NCI-H524 (cell line): ENCODE data around the gene BPHL.
"Not testable (repeated sequence)": the region's sequence is repeated elsewhere in the genome, so short reads cannot be mapped to it uniquely, and the experiment has no call there.

ENCODE experiments used
- DNase-seq, 2 experiments: peaks; one replicate each; lab custom pipeline; 2025; lab: John Stamatoyannopoulos, UW

Gene BPHL

GRCh38 chr6:3179945-3180344, 61.4 kb downstream of the BPHL start:
- DNase-seq: not testable (repeated sequence)

- no peak for DNase-seq
Observed at GRCh38 chr6:3181105-3181504, 62.6 kb downstream of the BPHL start.

GRCh38 chr6:3183066-3183465, 64.6 kb downstream of the BPHL start:
- no peak for DNase-seq

GRCh38 chr6:3186974-3187382, 68.5 kb downstream of the BPHL start:
- DNase-seq: no peak

GRCh38 chr6:3188262-3188661, 69.8 kb downstream of the BPHL start:
- no peak for DNase-seq

GRCh38 chr6:3189192-3189591, 70.7 kb downstream of the BPHL start:
- DNase-seq: not testable (repeated sequence)

GRCh38 chr6:3190056-3190455, 71.5 kb downstream of the BPHL start:
- no peak for DNase-seq

- DNase-seq: no peak
Observed at GRCh38 chr6:3190779-3191178, 72.3 kb downstream of the BPHL start.

- no peak for DNase-seq
Observed at GRCh38 chr6:3193102-3193849, 74.8 kb downstream of the BPHL start.

GRCh38 chr6:3194535-3195419, 76.3 kb downstream of the BPHL start:
- DNase-seq: peak; percentile 4 to 38

GRCh38 chr6:3195420-3195694, 76.8 kb downstream of the BPHL start:
- no peak for DNase-seq

GRCh38 chr6:3195695-3196497, 77.4 kb downstream of the BPHL start:
- DNase-seq: peak; percentile 93 to 95

GRCh38 chr6:3196770-3197169, 78.3 kb downstream of the BPHL start:
- DNase-seq: no peak

GRCh38 chr6:3197734-3198133, 79.2 kb downstream of the BPHL start:
- not testable (repeated sequence) for DNase-seq

GRCh38 chr6:3199382-3199781, 80.9 kb downstream of the BPHL start:
- no peak for DNase-seq

GRCh38 chr6:3200682-3201081, 82.2 kb downstream of the BPHL start:
- no peak for DNase-seq

- DNase-seq: no peak
Observed at GRCh38 chr6:3201388-3201787, 82.9 kb downstream of the BPHL start.
